Ishikawa (cell line): Measurements from ENCODE around the gene C3orf33.

Experiments
- CEBPB ChIP-seq: IDR thresholded peaks from 2 replicates; pipeline ENCODE4 v1.6.1; 2012
- CREB1 ChIP-seq: IDR thresholded peaks from 2 replicates; pipeline ENCODE4 v1.6.1; 2012; ENCODE audit warnings: low read depth
- EGR1 ChIP-seq: IDR thresholded peaks from 2 replicates; pipeline ENCODE4 v1.6.1; 2012
- EP300 ChIP-seq: IDR thresholded peaks from 2 replicates; pipeline ENCODE4 v1.6.1; 2012; ENCODE audit warnings: borderline replicate concordance
- FOXM1 ChIP-seq: IDR thresholded peaks from 2 replicates; pipeline ENCODE4 v1.6.1; 2012; ENCODE audit warnings: low read depth, borderline replicate concordance
- NFIC ChIP-seq: IDR thresholded peaks from 2 replicates; pipeline ENCODE4 v1.6.1; 2012
- RAD21 ChIP-seq: IDR thresholded peaks from 2 replicates; pipeline ENCODE4 v1.6.1; 2012; ENCODE audit warnings: low read depth
- TAF1 ChIP-seq: IDR thresholded peaks from 2 replicates; pipeline ENCODE4 v1.6.1; 2012; ENCODE audit warnings: low read depth, mild to moderate bottlenecking
- TCF12 ChIP-seq: IDR thresholded peaks from 2 replicates; pipeline ENCODE4 v1.6.1; 2012; ENCODE audit warnings: low read depth
- TEAD4 ChIP-seq: IDR thresholded peaks from 2 replicates; pipeline ENCODE4 v1.6.1; 2012
- YY1 ChIP-seq: IDR thresholded peaks from 2 replicates; pipeline ENCODE4 v1.6.1; 2012; ENCODE audit warnings: low read depth
- ZBTB7A ChIP-seq: IDR thresholded peaks from 2 replicates; pipeline ENCODE4 v1.6.1; 2012; ENCODE audit warnings: low read depth
- TF ChIP-seq, protein P1 (sequence below): IDR thresholded peaks from 2 replicates; pipeline ENCODE4 v1.6.1; 2012
- TF ChIP-seq, protein P2 (sequence below): IDR thresholded peaks from 2 replicates; pipeline ENCODE4 v1.6.1; 2012; ENCODE audit warnings: low read depth, mild to moderate bottlenecking
- TF ChIP-seq, protein P3 (sequence below): IDR thresholded peaks from 2 replicates; pipeline ENCODE4 v1.6.1; 2012

Gene C3orf33

DNA sequence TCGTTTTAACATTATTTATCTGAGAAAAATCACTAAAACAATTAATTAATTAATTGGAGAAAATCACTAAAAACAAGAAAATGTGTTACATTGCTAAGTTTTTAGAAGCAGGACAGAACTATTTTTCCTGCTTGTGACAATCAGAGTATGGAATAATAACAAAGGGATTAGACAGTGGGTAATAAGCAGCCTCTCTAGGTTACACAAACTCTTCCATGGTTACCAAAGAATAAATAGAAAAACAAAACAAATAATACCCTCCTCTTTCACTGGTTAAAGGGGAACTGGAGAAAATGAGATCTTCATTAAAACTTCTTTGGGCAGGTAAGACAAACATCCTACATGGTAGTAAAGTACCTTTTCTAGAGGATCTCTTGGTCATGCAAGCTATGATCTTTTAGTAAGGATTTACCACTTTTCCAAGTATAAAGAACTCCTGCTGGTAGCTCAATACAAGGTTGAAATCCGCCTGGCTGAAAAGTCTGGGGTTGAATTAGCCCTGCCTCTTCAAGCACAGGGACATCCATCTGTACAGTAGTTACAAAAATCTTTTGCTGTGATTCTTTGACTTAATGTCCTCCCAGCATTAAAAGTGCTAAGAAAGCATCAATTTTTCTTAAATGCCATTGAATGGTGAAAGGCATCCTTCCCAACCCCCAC is 58.7 kb downstream of the C3orf33 start:
- TF ChIP-seq RAD21: no peak

DNA sequence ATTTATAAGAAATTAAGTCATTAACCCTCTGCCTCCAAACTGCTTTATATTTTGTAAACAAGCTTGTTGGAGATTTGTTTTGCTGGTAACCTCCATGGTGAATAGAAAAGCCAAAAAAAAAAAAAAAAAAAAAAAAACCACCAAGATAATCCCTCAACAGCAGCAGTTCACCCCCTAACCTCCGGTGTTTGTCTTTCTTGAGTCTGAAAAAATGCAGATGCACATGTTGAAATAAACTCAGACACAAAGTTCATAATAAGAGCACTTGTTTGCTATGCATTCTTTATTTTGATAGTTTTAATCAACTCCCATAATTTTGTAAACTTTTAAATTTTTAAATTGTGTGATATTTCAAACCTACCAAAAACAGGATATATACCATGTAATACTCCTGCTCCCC is 59.4 kb downstream of the C3orf33 start:
- TF ChIP-seq, protein P1, sequence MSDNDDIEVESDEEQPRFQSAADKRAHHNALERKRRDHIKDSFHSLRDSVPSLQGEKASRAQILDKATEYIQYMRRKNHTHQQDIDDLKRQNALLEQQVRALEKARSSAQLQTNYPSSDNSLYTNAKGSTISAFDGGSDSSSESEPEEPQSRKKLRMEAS: no peak
- TF ChIP-seq YY1 (no peak), TEAD4 (no peak)

DNA sequence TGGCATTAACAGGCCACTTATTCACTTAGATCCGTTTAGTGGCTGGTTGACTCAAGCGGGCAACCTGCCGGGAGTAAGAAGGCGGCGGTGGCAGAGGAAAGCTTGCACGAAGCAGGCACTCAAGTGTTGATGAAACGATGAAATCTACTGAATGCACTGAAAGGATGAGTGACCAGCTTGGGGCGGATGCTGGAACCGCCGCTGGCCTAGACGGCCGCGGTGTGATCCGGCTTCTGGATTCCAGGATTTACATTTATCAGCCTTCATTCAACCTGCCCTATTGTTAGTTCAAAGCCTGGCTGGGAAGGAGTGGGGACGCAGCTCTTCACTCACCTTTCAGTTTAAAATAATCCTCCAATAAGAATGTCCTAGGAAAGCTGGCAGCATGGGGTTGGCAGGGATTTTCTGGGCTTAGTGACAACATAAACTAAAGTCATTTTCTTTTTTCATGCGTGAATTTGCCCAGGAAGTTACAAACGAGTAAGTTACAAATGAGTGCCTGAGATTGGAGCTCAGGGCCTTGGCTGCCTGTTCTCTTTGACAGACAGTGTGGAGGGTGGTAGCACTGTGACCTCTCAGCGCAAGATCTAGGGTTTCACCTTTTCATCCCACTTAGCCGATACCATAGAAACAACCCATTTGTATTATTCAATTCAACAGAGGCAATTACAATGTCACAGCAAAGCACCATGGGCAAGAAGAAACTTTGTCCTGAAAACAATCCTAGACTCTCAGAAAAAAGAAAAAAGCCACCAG is 60.1 kb downstream of the C3orf33 start:
- TF ChIP-seq FOXM1: no peak
- TF ChIP-seq YY1: no peak
- TF ChIP-seq NFIC: no peak
- TF ChIP-seq TAF1: no peak
- no peak for TF ChIP-seq RAD21
- TF ChIP-seq TCF12: no peak
- TF ChIP-seq EGR1: no peak
- no peak for TF ChIP-seq CREB1
- TF ChIP-seq TEAD4: no peak
- TF ChIP-seq, protein P2, sequence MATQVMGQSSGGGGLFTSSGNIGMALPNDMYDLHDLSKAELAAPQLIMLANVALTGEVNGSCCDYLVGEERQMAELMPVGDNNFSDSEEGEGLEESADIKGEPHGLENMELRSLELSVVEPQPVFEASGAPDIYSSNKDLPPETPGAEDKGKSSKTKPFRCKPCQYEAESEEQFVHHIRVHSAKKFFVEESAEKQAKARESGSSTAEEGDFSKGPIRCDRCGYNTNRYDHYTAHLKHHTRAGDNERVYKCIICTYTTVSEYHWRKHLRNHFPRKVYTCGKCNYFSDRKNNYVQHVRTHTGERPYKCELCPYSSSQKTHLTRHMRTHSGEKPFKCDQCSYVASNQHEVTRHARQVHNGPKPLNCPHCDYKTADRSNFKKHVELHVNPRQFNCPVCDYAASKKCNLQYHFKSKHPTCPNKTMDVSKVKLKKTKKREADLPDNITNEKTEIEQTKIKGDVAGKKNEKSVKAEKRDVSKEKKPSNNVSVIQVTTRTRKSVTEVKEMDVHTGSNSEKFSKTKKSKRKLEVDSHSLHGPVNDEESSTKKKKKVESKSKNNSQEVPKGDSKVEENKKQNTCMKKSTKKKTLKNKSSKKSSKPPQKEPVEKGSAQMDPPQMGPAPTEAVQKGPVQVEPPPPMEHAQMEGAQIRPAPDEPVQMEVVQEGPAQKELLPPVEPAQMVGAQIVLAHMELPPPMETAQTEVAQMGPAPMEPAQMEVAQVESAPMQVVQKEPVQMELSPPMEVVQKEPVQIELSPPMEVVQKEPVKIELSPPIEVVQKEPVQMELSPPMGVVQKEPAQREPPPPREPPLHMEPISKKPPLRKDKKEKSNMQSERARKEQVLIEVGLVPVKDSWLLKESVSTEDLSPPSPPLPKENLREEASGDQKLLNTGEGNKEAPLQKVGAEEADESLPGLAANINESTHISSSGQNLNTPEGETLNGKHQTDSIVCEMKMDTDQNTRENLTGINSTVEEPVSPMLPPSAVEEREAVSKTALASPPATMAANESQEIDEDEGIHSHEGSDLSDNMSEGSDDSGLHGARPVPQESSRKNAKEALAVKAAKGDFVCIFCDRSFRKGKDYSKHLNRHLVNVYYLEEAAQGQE: no peak
- TF ChIP-seq, protein P1: no peak
- TF ChIP-seq, protein P3, sequence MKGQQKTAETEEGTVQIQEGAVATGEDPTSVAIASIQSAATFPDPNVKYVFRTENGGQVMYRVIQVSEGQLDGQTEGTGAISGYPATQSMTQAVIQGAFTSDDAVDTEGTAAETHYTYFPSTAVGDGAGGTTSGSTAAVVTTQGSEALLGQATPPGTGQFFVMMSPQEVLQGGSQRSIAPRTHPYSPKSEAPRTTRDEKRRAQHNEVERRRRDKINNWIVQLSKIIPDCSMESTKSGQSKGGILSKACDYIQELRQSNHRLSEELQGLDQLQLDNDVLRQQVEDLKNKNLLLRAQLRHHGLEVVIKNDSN: no peak
- no peak for TF ChIP-seq EP300
- TF ChIP-seq ZBTB7A: no peak
- TF ChIP-seq CEBPB: no peak

DNA sequence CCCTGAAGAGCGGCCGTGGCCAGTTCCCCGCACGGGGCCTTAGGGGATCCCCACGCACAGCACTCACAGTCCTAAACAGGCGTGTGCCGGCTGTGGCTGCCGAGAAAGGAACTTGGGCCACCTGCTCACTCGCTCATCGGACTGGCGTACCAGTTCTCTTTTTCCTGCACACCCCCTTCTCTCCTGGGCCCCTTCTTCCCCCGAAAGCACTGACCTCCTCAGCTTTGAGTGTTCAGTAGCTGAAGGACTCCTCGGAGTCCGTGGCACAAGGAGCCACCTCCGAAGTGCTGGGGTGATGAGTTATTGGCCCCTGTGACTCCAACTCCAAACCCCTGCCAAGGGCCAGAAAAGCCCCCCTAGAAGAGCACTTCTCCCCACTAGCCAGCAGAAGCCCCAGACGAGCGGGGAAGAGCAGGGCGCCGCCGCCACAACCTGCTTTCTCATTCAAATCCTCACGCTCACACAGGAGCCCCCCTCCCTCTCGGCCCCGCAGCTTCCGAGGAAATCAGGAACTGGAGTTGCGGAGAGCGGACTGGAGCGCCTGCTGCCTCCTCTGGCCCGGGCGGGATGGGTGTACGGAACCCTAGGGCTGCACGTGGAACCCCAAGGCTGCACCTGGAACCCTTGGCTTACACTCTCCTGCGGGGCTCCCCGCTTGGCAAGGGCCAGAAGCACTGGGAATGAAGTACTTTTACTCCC is 61.3 kb downstream of the C3orf33 start, which contains the start of gene PLCH1:
PLCH1 (minus strand) TSS at position 446 of the 699 bp plus-strand sequence. CDS start 40,847 bp downstream, outside the sequence.
- TF ChIP-seq, protein P3: no peak
- TF ChIP-seq TCF12 (peak; percentile 14; the same call in 1 of the 2 replicates), FOXM1 (no peak), NFIC (no peak), RAD21 (no peak), TEAD4 (no peak), YY1 (peak; percentile 59), ZBTB7A (0 out of 2 replicates have a peak, but pooled peaks have one; percentile 8), TAF1 (no peak), EGR1 (no peak), CREB1 (no peak)
- TF ChIP-seq, protein P2: no peak
- TF ChIP-seq, protein P1: peak; percentile 41; the same call in 1 of the 2 replicates

DNA sequence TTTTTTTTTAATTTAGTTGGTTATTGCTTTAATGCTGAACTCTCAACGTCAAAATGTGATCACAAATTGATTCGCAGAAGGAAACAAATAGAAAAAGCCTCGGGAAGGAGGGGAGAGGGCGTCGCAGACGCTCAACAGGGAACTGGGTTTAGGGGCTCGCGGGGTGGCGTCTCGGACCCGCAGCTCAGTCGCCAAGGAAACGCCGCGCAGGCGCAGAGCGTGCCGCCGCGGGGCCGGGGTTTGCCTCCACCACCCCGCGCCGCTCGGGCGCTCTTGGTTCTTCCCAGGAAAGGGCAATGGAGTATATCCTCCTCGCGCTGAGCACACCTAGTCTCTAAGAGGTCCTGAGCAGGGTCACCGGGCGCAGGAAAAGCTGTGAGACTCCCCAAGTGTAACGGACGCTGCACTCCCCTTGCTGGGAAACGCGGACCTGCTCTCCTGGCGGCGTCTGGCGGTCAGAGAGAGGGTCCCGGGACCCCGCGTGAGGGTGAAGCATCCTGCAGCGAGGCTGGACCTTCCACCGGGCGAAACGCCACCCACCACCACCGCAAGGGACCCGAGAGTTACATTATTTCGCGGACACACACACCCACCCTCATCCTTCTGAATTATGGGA is 62.0 kb downstream of the C3orf33 start:
- TF ChIP-seq ZBTB7A: peak; percentile 97
- TF ChIP-seq CEBPB: no peak
